ENCODE measurements around the gene CLCA2.

GRCh38 chr1:86409416-86410021, 14.5 kb upstream of the CLCA2 start:
- TF ChIP-seq CTCF (IDR thresholded peaks at IDR 0.05; ENCODE audit: low read depth, low read length) (no peak), EZH2phosphoT487 (IDR thresholded peaks at IDR 0.05; ENCODE audit: low read depth) (no peak)
